Diencephalon (tissue), 1 donor: ENCODE results near the gene CLEC9A. TPM values are rescaled to one million over a fixed set of nuclear protein-coding genes. Genes with fewer than 3 reads are reported as not detected.

ENCODE experiments used
- total RNA-seq: library from RNA; depleted of rRNA; stranded (reverse); fragments of >200 nt; gene quantifications from one replicate; pipeline ENCODE4 v1.2.3, GENCODE V29; 2014

Gene CLEC9A
- total RNA-seq: not detected

DNA sequence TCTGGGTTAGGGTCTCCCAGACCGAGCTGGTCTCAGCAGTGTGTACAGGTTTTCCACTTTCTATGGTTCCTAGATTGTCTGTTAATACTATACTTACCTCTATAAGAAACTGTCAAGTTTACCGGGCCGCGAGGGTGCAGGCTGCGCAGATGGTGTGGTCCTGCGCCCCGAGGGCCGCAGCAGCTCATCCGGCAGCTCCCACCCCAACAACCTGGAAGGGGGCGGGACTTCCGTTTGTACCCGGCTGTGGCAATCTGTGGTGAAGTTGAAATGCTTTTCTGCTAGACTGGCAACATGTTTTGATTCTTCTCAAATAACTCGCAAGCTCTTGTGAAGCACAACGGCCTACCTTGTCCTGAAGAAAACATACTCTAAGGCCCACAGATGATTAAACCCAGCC is at the start of gene CLEC9A:
TSS of gene CLEC9A (plus strand) at position 237 of the 400 bp plus-strand sequence. CDS start 22,006 bp downstream, outside the sequence.

DNA sequence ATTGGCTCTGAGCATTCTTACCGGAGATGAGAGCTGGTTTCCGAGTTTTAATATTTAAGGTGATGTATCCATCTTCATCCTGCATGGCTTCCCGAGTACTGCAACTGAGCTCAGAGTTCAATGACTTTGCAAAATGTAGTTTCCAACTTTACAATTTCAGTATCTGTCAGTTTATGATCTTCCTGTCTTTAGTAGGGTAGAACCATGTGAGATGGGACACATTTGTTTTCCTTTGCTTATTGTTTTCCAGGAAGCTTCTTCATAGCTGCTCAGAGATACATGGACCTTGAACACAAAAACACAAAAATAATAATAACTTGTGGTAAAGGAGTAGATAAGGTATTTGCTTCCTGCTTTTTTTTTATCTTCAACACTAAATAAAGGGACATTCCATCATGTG is 31.5 kb upstream of the CLEC9A start, which contains the start of gene CLEC1B:
TSS of gene CLEC1B (minus strand) at position 106 of the 400 bp plus-strand sequence. CDS start at position 85, 21 bp downstream.

GRCh38 chr12:10098791-10099190 is 68.3 kb downstream of the CLEC9A start, which contains the start of gene CLEC1A:
TSS of gene CLEC1A (minus strand) at chr12:10098985. CDS start at chr12:10098922, 63 bp downstream.

Other genes starting within 250 kb of the CLEC9A start
- 0.46 TPM for gene KLRF1, start 203.2 kb upstream of the CLEC9A start, total RNA-seq
- 2.1 TPM for gene CLEC2B, start 161.3 kb upstream of the CLEC9A start, total RNA-seq
- gene KLRF2, start 149.2 kb upstream of the CLEC9A start, total RNA-seq: not detected
- not detected for gene CLEC2A, start 98.3 kb upstream of the CLEC9A start, total RNA-seq
- gene CLEC12A, start 59.3 kb upstream of the CLEC9A start, total RNA-seq: 0.23 TPM
- not detected for gene CLEC1B, start 31.6 kb upstream of the CLEC9A start, total RNA-seq
- gene CLEC12B, start 20.1 kb upstream of the CLEC9A start, total RNA-seq: not detected
- 0.69 TPM for gene CLEC1A, start 68.3 kb downstream of the CLEC9A start, total RNA-seq
- gene CLEC7A, start 99.5 kb downstream of the CLEC9A start, total RNA-seq: 2.1 TPM
- 16.4 TPM for gene OLR1, start 141.4 kb downstream of the CLEC9A start, total RNA-seq
- gene TMEM52B, start 148.3 kb downstream of the CLEC9A start, total RNA-seq: 2.3 TPM
- gene GABARAPL1, start 182.2 kb downstream of the CLEC9A start, total RNA-seq: 85.3 TPM